ENCODE measurements around the gene SMAGP. TPM values are rescaled to one million over a fixed set of nuclear protein-coding genes. Genes with fewer than 3 reads are reported as not detected.
"Not testable (repeated sequence)": the region's sequence is repeated elsewhere in the genome, so short reads cannot be mapped to it uniquely, and the experiment has no call there.

The SMAGP gene
- total RNA-seq, 2 experiments from 2014 or later = 4.3 to 4.7 TPM

DNA sequence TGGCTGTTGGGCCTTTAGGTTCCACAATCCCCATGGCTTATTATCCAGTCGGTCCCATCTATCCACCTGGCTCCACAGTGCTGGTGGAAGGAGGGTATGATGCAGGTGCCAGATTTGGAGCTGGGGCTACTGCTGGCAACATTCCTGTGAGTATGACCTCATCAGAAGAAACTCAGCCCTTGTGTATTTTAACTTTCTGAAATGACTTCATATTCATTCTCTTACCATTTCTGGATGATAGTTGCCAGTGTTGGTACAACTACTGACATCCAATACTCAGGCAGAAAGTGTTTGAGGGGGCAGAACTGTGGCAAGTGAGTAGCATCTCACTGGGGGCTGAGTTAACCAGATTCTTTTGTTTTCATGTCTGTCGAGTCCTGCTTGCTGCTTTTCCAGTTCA is 29.2 kb downstream of the SMAGP start:
- peaks cover 54% of the 10 kb centered on the region for H3K4me1 Mint-ChIP-seq (ENCODE audit: low read depth)

DNA sequence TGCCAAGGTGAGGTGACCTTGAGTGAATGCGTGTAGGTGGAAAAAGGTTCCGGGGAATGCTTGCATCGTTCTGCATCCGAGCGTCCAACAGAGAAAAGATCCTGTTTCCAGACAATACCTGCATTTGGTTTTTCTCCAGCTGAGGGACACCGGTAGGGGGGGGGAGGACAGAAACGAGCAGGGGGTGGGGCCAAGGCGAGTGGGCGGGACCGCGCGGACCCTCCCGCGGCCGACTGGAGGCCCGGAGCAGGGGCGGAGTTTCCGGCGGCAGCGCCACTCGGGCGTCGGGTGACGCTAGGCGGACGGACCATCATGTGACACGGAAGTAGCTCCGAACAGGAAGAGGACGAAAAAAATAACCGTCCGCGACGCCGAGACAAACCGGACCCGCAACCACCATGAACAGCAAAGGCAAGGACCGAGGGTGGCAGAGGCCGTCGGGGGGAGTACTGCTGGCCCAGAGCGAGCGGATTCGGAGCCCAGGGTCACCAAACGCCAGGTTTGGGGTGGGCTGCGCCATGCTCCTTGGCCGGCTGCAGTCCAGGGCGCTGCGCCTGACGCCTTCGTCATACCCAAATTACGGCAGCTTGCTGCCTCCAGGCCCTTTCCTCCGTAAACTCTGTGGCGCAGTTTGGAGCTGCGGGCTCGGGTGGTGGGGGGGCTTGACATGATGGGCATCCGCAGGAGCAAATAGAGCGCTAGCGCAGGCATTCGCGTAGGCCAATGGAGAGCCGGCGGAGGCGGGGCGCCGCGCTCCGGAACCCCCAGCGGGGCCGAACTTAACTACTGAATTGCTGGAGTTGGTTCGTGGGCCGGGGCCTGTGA is 31.5 kb downstream of the SMAGP start, which contains the start of gene DAZAP2:
Gene DAZAP2 (plus strand): TSS at position 317 of the 825 bp plus-strand sequence. CDS start 82 bp downstream, at position 399.
- POLR2A ChIA-PET = interaction anchor here (0.6 to 3.4 kb wide), 32 partner anchors 9 to 1000 kb away, joined by 3 to 31 read pairs (median 3); partner anchors contain the start of genes ATF1, CSRNP2, LETMD1 and POU6F1
- Mint-ChIP-seq H3K36me3 (ENCODE audit: low read depth) (peaks cover 41% of the 10 kb centered on the region), H3K9me3 (ENCODE audit: insufficient read depth) (no peaks in the 10 kb centered on the region), H3K4me1 (ENCODE audit: low read depth) (peaks cover 38% of the 10 kb centered on the region), H3K4me3 (peak within 1 kb of the TSS; percentile 96), H3K27me3 (ENCODE audit: low read depth) (peaks cover 2% of the 10 kb centered on the region), H3K27ac (peak within 1 kb of the TSS; percentile 100)
- ATAC-seq (peak; percentile 96), DNase-seq (peak; percentile 97)
- CTCF ChIA-PET = interaction anchor here (0.7 to 3.4 kb wide), 8 partner anchors 8 to 1056 kb away, joined by 3 to 28 read pairs (median 4); partner anchors contain the start of genes CSRNP2 and POU6F1

More for the DNA sequence above, 29.2 kb downstream of the SMAGP start:
- no peak for DNase-seq
- Mint-ChIP-seq H3K27me3 (ENCODE audit: low read depth) (no peaks in the 10 kb centered on the region), H3K4me3 (peak overlapping the region; percentile 96), H3K9me3 (ENCODE audit: insufficient read depth) (no peaks in the 10 kb centered on the region), H3K27ac (peak overlapping the region; percentile 100), H3K36me3 (ENCODE audit: low read depth) (peaks cover 56% of the 10 kb centered on the region)
- POLR2A ChIA-PET = interaction anchor here (0.8 to 3.4 kb wide), 6 partner anchors 7 to 194 kb away, joined by 3 to 29 read pairs (median 4); partner anchors contain the start of gene CSRNP2
- ATAC-seq = no peak
- CTCF ChIA-PET = interaction anchor here (1.1 to 3.4 kb wide), 3 partner anchors 12 to 100 kb away, joined by 5 to 28 read pairs (median 9); no protein-coding TSS in a partner anchor

DNA sequence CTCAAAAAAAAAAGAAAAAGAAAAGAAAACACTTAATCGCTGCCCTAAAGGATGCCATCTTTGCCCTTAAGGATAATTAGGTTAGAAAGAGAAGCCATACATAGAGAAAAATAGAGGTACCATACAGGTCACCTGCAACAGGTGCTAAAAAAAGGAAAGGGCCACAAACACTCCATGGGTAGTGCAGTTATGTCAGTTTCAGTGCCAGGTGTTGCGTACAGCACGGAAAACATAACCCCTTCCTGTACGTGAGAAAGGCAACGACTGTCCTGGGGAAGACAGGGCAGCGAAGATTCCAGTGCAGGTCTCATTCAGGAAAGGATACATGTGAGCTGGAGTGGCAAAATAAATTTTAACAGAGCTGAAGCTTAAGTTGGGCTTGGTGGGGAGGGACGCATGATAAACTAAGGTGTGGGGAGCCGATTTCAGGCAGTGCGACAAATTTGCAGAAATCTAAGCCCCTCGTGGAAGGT is 32.1 kb downstream of the SMAGP start:
- ATAC-seq (peak; percentile 11), DNase-seq (no peak)
- peaks cover 37% of the 10 kb centered on the region for H3K4me1 Mint-ChIP-seq (ENCODE audit: low read depth)
- peak overlapping the region; percentile 100 for H3K27ac Mint-ChIP-seq
- no peaks in the 10 kb centered on the region for H3K9me3 Mint-ChIP-seq (ENCODE audit: insufficient read depth)
- peaks cover 39% of the 10 kb centered on the region for H3K36me3 Mint-ChIP-seq (ENCODE audit: low read depth)
- peak overlapping the region; percentile 96 for H3K4me3 Mint-ChIP-seq
- ChIA-PET POLR2A (interaction anchor here (0.6 to 3.4 kb wide), 25 partner anchors 8 to 474 kb away, joined by 3 to 31 read pairs (median 4); partner anchors contain the start of genes ATF1, CSRNP2, LETMD1 and POU6F1), CTCF (interaction anchor here (1.0 to 3.4 kb wide), 7 partner anchors 11 to 1056 kb away, joined by 3 to 28 read pairs (median 4); partner anchors contain the start of genes CSRNP2 and POU6F1)
- peaks cover 2% of the 10 kb centered on the region for H3K27me3 Mint-ChIP-seq (ENCODE audit: low read depth)

DNA sequence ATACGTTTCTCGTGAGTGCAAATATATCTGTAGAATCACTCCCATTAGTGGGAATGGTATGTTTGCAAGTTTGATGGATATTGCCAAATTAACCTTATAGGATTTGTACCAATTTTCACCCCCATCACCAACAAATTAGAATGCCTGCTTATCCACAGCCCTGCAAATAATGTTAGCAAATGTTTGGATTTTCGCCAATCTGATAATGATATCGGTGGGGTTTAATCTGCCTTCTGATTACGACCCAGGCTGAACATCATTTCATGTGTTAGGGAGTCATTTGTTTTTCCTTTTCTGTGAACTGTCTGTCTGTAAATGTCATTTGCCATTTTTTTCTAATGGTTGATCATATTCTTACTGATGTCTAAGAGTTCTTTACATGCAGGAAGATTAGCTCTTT is 35.7 kb downstream of the SMAGP start:
- ATAC-seq = no peak
- CTCF ChIA-PET = interaction anchor here (1.4 kb wide), 1 partner anchor 16 kb away, joined by 5 read pairs; the partner anchor contains the start of gene POU6F1
- Mint-ChIP-seq H3K4me1 (ENCODE audit: low read depth) (peaks cover 17% of the 10 kb centered on the region), H3K9me3 (ENCODE audit: insufficient read depth) (no peaks in the 10 kb centered on the region), H3K27ac (no peak overlapping the region), H3K4me3 (no peak overlapping the region), H3K36me3 (ENCODE audit: low read depth) (peaks cover 8% of the 10 kb centered on the region), H3K27me3 (ENCODE audit: low read depth) (peaks cover 5% of the 10 kb centered on the region)
- POLR2A ChIA-PET = interaction anchor here (1.0 kb wide), 1 partner anchor 89 kb away, joined by 3 read pairs; the partner anchor contains the start of gene BIN2
- DNase-seq = no peak

DNA sequence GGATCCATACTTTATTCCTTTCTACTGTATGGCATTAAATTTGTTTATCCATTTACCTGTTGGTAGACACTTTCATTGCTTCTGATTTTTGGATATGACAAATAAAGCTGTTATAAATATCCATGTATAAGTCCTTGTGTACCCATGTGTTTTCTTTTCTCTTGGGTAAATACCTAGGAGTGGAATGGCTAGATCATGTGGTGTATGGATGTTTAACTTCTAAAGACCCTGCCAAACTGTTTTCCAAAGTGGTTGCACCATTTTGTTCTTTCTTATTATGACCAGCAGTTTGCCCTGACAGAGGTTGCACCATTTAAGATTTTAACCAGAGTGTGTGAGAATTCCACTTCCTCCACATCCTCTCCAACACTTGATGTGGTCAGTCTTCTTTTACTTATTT is 37.6 kb downstream of the SMAGP start:
- ChIA-PET CTCF (interaction anchor here (1.2 kb wide), 1 partner anchor 14 kb away, joined by 3 read pairs; no protein-coding TSS in a partner anchor), POLR2A (no interaction called here)
- H3K36me3 Mint-ChIP-seq (ENCODE audit: low read depth) = peaks cover 2% of the 10 kb centered on the region
- no peaks in the 10 kb centered on the region for H3K9me3 Mint-ChIP-seq (ENCODE audit: insufficient read depth)
- H3K4me3 Mint-ChIP-seq = no peak overlapping the region
- DNase-seq (no peak), ATAC-seq (no peak)
- H3K27me3 Mint-ChIP-seq (ENCODE audit: low read depth) = peaks cover 5% of the 10 kb centered on the region
- no peak overlapping the region for H3K27ac Mint-ChIP-seq
- peaks cover 9% of the 10 kb centered on the region for H3K4me1 Mint-ChIP-seq (ENCODE audit: low read depth)

DNA sequence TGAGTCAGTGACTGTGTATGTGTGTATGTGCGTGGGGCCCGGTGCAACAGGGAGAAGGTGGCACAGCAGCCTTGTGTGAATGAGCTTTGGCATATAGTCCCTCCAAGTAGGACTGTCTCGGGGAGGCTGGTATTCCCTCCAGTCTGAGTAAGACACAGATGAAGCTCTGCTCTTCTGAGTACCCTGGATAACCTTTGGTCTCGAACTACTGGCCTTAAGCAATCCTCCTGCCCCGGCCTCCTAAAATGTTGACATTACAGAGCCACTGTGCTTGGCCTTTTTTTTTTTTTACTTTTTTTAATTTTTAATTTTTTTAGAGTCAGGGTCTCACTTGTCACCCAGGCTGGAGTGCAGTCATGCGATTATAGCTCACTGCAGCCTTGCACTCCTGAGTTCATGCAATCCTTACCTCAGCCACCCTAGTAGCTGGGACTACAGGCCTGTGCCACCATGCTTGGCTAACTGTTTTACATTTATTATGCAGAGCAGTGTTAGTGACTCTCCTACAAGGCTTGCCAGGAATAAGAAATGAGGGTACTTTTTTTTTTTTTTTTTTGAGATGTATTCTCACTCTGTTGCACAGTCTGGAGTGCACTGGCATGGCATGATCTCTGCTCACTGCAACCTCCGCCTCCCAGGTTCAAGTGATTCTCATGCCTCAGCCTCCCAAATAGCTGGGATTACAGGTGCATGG is 41.0 kb downstream of the SMAGP start:
- no peak overlapping the region for H3K27ac Mint-ChIP-seq
- CTCF ChIA-PET = interaction anchor here (0.8 kb wide), 1 partner anchor 11 kb away, joined by 3 read pairs; no protein-coding TSS in a partner anchor

DNA sequence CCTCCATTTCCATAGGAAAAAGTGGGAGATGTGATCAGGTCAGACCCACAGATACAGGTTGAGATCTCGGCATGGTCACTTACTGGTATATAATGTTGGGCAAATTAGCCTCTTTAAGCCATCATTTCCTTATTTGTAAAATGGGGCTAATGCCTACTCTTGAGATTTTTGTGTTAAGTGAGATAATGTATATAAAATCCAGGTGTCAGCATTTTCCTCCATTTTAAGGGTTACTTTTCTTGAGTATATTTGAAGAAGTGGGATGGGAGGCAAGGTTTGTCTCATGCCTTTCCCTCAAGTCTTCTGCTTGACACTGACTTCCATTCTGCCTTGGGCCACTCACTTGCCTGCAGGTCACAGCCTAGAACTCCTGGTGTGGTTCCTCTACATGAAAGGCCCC is 42.3 kb downstream of the SMAGP start:
- Mint-ChIP-seq H3K9me3 (ENCODE audit: insufficient read depth) (no peaks in the 10 kb centered on the region), H3K36me3 (ENCODE audit: low read depth) (peaks cover 2% of the 10 kb centered on the region), H3K4me3 (no peak overlapping the region), H3K27ac (no peak overlapping the region), H3K4me1 (ENCODE audit: low read depth) (peaks cover 6% of the 10 kb centered on the region), H3K27me3 (ENCODE audit: low read depth) (peaks cover 3% of the 10 kb centered on the region)
- DNase-seq = no peak
- ATAC-seq = no peak
- ChIA-PET POLR2A (no interaction called here), CTCF (no interaction called here)

More for the DNA sequence above, 41.0 kb downstream of the SMAGP start:
- DNase-seq = no peak
- ATAC-seq = no peak
- H3K9me3 Mint-ChIP-seq (ENCODE audit: insufficient read depth) = no peaks in the 10 kb centered on the region
- POLR2A ChIA-PET = interaction anchor here (1.6 to 2.6 kb wide), 2 partner anchors 10 to 11 kb away, joined by 7 to 20 read pairs; partner anchors contain the start of genes DAZAP2 and POU6F1
- peaks cover 6% of the 10 kb centered on the region for H3K4me1 Mint-ChIP-seq (ENCODE audit: low read depth)
- no peak overlapping the region for H3K4me3 Mint-ChIP-seq
- H3K27me3 Mint-ChIP-seq (ENCODE audit: low read depth) = peaks cover 3% of the 10 kb centered on the region
- H3K36me3 Mint-ChIP-seq (ENCODE audit: low read depth) = peaks cover 2% of the 10 kb centered on the region

DNA sequence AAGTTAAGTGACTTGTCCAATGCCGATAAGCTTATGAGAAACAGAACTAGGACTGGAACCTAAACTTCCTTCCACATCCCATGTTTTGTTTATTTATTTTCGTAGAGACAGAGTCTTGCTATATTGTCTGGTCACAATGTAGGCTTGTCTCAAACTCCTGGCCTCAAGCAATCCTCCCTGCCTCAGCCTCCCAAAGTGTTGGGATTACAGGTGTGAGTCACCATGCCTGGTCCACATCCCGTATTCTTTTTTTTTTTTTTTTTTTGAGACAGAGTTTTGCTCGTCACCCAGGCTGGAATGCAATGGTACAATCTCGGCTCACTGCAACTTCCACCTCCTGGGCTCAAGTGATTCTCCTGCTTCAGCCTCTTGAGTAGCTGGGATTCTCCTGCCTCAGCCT is 43.1 kb downstream of the SMAGP start:
- not testable (repeated sequence) for H3K9me3 Mint-ChIP-seq (ENCODE audit: insufficient read depth); ATAC-seq; DNase-seq; H3K36me3 Mint-ChIP-seq (ENCODE audit: low read depth); H3K4me1 Mint-ChIP-seq (ENCODE audit: low read depth); H3K4me3 Mint-ChIP-seq; H3K27me3 Mint-ChIP-seq (ENCODE audit: low read depth); H3K27ac Mint-ChIP-seq
- ChIA-PET CTCF (interaction anchor here (1.3 kb wide), 2 partner anchors 9 to 26 kb away, joined by 3 read pairs; no protein-coding TSS in a partner anchor), POLR2A (interaction anchor here (1.3 kb wide), 1 partner anchor 11 kb away, joined by 3 read pairs; the partner anchor contains the start of gene DAZAP2)

DNA sequence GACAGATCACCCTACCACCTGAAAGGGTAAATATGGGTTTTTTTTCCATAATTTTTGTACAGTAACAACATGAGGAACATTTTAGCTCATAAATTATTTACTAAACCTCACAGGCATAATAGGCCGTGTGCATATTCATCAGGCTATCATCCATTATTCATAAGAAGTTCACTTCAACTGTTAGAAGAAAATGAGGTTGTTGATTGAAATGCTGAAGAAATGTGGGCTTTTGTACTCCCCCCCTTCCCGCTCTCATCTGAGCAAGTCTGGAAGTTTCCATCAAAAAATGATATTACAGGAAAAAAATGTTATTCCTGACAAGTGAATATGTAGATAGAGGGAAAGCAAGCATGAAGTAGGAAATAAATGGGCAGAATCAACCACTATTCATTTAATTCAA is 44.4 kb downstream of the SMAGP start:
- DNase-seq (no peak), ATAC-seq (no peak)
- Mint-ChIP-seq H3K4me3 (no peak overlapping the region), H3K9me3 (ENCODE audit: insufficient read depth) (no peaks in the 10 kb centered on the region), H3K4me1 (ENCODE audit: low read depth) (no peaks in the 10 kb centered on the region), H3K36me3 (ENCODE audit: low read depth) (no peaks in the 10 kb centered on the region), H3K27ac (no peak overlapping the region), H3K27me3 (ENCODE audit: low read depth) (no peaks in the 10 kb centered on the region)
- POLR2A ChIA-PET = no interaction called here
- CTCF ChIA-PET = interaction anchor here (0.6 kb wide), 1 partner anchor 10 kb away, joined by 3 read pairs; no protein-coding TSS in a partner anchor

DNA sequence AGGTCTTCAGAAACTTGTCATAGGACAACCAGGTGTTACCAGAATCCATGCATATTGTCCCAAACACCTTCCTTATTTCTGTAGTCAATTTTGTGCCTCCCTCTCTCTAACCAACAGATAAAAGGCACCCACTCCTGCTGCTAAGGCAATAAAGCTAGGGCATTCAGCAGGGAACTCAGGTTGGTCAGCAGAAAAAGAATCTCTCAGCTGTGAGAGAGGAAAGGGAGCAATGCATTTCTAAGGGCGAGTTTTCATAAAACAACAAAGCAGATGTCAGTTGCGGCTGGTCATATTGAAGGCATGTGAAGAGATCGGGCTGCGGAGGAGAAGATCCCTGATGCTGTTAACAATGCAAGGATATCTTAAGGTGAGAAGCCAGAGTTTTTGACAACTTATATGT is 45.0 kb downstream of the SMAGP start:
- H3K27ac Mint-ChIP-seq = no peak overlapping the region
- no peaks in the 10 kb centered on the region for H3K9me3 Mint-ChIP-seq (ENCODE audit: insufficient read depth)
- CTCF ChIA-PET = interaction anchor here (0.6 to 1.1 kb wide), 2 partner anchors 10 to 21 kb away, joined by 3 read pairs; no protein-coding TSS in a partner anchor
- POLR2A ChIA-PET = no interaction called here
- ATAC-seq (no peak), DNase-seq (no peak)
- no peaks in the 10 kb centered on the region for H3K36me3 Mint-ChIP-seq (ENCODE audit: low read depth)
- no peaks in the 10 kb centered on the region for H3K27me3 Mint-ChIP-seq (ENCODE audit: low read depth)
- H3K4me3 Mint-ChIP-seq = no peak overlapping the region
- H3K4me1 Mint-ChIP-seq (ENCODE audit: low read depth) = no peaks in the 10 kb centered on the region

DNA sequence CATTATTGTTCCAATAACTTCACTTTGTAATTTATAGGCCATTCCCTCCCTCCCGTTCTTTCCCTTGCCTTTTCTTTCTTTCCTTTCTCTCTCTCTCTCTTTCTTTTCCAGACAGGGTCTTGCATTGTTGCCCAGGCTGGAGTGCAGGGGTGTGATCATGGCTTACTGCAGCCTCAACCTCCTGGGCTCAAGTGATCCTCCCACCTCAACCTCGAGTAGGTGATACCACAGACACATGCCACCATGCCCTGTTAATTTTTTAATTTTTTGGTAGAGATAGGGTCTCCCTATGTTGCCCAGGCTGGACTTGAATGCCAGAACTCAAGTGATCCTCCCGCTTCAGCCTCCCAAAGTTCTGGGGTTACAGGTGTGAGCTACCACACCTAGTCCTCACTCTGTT is 45.6 kb downstream of the SMAGP start:
- ChIA-PET CTCF (interaction anchor here (1.1 kb wide), 1 partner anchor 20 kb away, joined by 3 read pairs; no protein-coding TSS in a partner anchor), POLR2A (no interaction called here)
- DNase-seq (no peak), ATAC-seq (no peak)
- H3K4me3 Mint-ChIP-seq = no peak overlapping the region
- no peaks in the 10 kb centered on the region for H3K4me1 Mint-ChIP-seq (ENCODE audit: low read depth)
- H3K27ac Mint-ChIP-seq = no peak overlapping the region
- H3K27me3 Mint-ChIP-seq (ENCODE audit: low read depth) = no peaks in the 10 kb centered on the region
- H3K9me3 Mint-ChIP-seq (ENCODE audit: insufficient read depth) = no peaks in the 10 kb centered on the region
- no peaks in the 10 kb centered on the region for H3K36me3 Mint-ChIP-seq (ENCODE audit: low read depth)
